NCI-H1694 (cell line): Measurements from ENCODE around the gene TRABD2A.
A peak's percentile ranks its signal among the peaks of the same experiment; 100 is the strongest.
"Not testable (repeated sequence)": the region's sequence is repeated elsewhere in the genome, so short reads cannot be mapped to it uniquely, and the experiment has no call there.

Source experiments
- DNase-seq: peaks from one replicate; lab custom pipeline; 2025; lab: John Stamatoyannopoulos, UW

Gene TRABD2A

GRCh38 chr2:84880645-84881521, at the start of gene TRABD2A:
Gene TRABD2A (minus strand): TSS chr2:84881084. CDS start chr2:84881039, 45 bp downstream.
- DNase-seq: no peak

- DNase-seq: no peak
Measured at GRCh38 chr2:84927275-84927627, 46.4 kb upstream of the TRABD2A start.

GRCh38 chr2:84925724-84926376, 45.0 kb upstream of the TRABD2A start:
- DNase-seq: peak; percentile 92

- no peak for DNase-seq
Measured at GRCh38 chr2:84925336-84925723, 44.4 kb upstream of the TRABD2A start.

GRCh38 chr2:84924173-84925106, 43.6 kb upstream of the TRABD2A start:
- no peak for DNase-seq

- no peak for DNase-seq
Measured at GRCh38 chr2:84923009-84923408, 42.1 kb upstream of the TRABD2A start.

GRCh38 chr2:84919885-84920580, 39.1 kb upstream of the TRABD2A start:
- no peak for DNase-seq

- no peak for DNase-seq
Measured at GRCh38 chr2:84918430-84918829, 37.5 kb upstream of the TRABD2A start.

- not testable (repeated sequence) for DNase-seq
Measured at GRCh38 chr2:84917821-84918220, 36.9 kb upstream of the TRABD2A start.

- not testable (repeated sequence) for DNase-seq
Measured at GRCh38 chr2:84915675-84916074, 34.8 kb upstream of the TRABD2A start.

GRCh38 chr2:84914334-84914733, 33.5 kb upstream of the TRABD2A start:
- DNase-seq: no peak

- no peak for DNase-seq
Measured at GRCh38 chr2:84912984-84913383, 32.1 kb upstream of the TRABD2A start.

- DNase-seq: no peak
Measured at GRCh38 chr2:84911135-84911678, 30.3 kb upstream of the TRABD2A start.

- no peak for DNase-seq
Measured at GRCh38 chr2:84908948-84909713, 28.2 kb upstream of the TRABD2A start.

- no peak for DNase-seq
Measured at GRCh38 chr2:84906900-84907714, 26.2 kb upstream of the TRABD2A start.

- DNase-seq: no peak
Measured at GRCh38 chr2:84906108-84906899, 25.4 kb upstream of the TRABD2A start.

GRCh38 chr2:84905181-84906107, 24.6 kb upstream of the TRABD2A start, which contains the start of gene TMSB10:
Gene TMSB10 (plus strand): TSS chr2:84905656.
- peak; percentile 65 for DNase-seq

- DNase-seq: no peak
Measured at GRCh38 chr2:84904717-84905174, 23.9 kb upstream of the TRABD2A start.
